Cardiac fibroblast (primary cell): ENCODE results near the gene FBXL13.
A peak's percentile ranks its signal among the peaks of the same experiment; 100 is the strongest.
"Not testable (repeated sequence)": the region's sequence is repeated elsewhere in the genome, so short reads cannot be mapped to it uniquely, and the experiment has no call there.

Experiments used
- DNase-seq, 2 donors: peaks; one replicate each; pipeline versions ENCODE4 v3.0.0 to v3.0.0-alpha.2; 2010; ENCODE audit warnings: low read depth in 2 of 2
- H3K4me3 ChIP-seq, 2 donors: replicated peaks in 1 of 2; 1 replicate in 1 of 2; 2 replicates in 1 of 2; pipeline ENCODE4 v1.5.1; 2011; ENCODE audit warnings: low read depth in 2 of 2, low read length in 2 of 2, mild to moderate bottlenecking in 2 of 2, moderate library complexity in 1 of 2
- TF ChIP-seq, protein P1 (sequence below): IDR thresholded peaks from one replicate; pipeline ENCODE4 v1.5.1; 2011; ENCODE audit warnings: low read depth, mild to moderate bottlenecking, low read length, inconsistent platforms

Gene FBXL13

DNA sequence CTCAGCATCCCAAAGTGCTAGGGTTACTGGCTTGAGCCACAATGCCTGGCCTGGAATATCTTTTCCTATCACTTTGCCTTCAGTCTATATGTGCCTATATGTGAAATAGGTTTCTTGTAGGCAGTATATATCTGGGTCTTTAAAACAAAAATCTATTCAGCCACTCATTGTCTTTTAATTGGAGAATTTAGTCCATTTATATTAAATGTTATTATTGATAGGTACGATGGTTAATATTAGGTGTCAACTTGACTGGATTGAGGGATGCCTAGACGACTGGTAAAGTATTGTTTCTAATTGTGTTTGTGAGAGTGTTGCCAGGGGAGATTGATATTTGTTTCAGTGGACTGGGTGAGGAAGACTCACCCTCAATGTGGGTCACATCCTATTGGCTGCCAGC, 73.4 kb downstream of the FBXL13 start:
- DNase-seq = no peak
- no peak overlapping the region for H3K4me3 ChIP-seq
- TF ChIP-seq, protein P1, sequence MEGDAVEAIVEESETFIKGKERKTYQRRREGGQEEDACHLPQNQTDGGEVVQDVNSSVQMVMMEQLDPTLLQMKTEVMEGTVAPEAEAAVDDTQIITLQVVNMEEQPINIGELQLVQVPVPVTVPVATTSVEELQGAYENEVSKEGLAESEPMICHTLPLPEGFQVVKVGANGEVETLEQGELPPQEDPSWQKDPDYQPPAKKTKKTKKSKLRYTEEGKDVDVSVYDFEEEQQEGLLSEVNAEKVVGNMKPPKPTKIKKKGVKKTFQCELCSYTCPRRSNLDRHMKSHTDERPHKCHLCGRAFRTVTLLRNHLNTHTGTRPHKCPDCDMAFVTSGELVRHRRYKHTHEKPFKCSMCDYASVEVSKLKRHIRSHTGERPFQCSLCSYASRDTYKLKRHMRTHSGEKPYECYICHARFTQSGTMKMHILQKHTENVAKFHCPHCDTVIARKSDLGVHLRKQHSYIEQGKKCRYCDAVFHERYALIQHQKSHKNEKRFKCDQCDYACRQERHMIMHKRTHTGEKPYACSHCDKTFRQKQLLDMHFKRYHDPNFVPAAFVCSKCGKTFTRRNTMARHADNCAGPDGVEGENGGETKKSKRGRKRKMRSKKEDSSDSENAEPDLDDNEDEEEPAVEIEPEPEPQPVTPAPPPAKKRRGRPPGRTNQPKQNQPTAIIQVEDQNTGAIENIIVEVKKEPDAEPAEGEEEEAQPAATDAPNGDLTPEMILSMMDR = no peak

DNA sequence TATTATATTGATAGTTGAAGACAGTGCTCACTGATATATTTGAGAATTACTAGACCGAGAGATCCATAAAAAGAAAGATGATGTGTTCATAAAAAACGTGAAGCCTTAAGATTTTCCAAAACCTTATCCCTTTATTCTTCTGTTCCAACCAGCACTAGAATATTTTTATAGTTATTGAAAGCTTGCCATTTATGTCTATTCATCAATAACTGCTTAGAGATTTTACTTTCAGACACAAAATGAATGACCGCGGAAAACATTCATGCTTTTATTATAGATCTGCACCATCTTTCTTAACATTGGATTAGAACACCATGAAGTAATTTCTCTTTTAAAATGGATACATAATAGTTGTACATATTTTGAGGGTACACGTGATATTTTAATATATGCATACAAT, 77.6 kb downstream of the FBXL13 start:
- TF ChIP-seq, protein P1 = no peak
- no peak overlapping the region for H3K4me3 ChIP-seq
- DNase-seq = no peak

DNA sequence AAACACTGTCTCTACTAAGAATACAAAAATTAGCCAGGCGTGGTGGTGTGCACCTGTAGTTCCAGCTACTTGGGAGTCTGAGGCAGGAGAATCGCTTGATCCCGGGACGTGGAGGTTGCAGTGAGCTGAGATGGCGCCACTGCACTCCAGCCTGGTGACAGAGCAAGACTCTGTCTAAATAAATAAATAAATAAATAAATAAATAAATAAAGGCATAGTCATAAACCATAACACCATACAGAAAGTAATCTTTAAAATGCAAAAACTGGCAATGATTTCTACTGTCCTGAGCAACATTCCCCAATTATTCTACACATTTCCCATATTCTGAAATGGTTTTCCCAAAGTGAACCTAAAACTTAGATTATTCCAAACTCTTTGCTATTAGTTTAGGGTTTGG, 79.0 kb downstream of the FBXL13 start:
- DNase-seq, H3K4me3 ChIP-seq: not testable (repeated sequence)

DNA sequence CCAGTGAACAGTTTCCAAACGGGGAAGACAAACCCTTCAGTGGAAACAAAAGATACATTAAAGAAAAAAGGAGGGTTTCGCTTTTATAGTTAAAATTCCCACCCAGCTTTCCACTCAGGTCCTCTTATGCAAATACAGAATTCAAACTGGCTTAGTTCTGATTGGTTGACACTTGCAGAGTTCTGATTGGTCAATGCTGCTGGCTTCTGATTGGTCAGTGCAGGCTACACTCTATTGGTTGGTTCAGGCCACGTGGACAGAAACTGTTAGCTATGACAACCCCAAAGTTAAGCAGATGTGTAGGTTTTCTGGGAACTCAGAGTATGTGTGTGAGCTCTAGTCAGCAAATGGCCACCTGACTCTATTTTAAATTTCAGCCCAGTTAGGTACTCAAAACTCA, 80.0 kb downstream of the FBXL13 start:
- TF ChIP-seq, protein P1 = no peak
- H3K4me3 ChIP-seq = no peak overlapping the region
- no peak for DNase-seq

DNA sequence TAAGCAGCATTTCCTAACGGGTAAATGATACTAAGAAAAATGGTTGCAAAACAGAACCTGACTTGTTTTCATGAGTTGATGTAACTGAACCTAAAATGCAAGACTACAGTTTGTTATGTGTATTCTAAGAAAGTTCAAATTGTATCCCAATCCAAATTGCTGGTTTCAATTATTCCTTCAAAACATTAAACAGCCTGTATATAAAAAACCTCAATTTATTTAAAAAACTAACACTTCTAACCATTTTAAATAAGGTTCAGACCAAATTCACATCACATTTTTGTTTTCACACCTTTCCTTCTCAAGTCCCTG, 80.9 kb downstream of the FBXL13 start:
- no peak overlapping the region for H3K4me3 ChIP-seq
- TF ChIP-seq, protein P1 = no peak
- DNase-seq = no peak

DNA sequence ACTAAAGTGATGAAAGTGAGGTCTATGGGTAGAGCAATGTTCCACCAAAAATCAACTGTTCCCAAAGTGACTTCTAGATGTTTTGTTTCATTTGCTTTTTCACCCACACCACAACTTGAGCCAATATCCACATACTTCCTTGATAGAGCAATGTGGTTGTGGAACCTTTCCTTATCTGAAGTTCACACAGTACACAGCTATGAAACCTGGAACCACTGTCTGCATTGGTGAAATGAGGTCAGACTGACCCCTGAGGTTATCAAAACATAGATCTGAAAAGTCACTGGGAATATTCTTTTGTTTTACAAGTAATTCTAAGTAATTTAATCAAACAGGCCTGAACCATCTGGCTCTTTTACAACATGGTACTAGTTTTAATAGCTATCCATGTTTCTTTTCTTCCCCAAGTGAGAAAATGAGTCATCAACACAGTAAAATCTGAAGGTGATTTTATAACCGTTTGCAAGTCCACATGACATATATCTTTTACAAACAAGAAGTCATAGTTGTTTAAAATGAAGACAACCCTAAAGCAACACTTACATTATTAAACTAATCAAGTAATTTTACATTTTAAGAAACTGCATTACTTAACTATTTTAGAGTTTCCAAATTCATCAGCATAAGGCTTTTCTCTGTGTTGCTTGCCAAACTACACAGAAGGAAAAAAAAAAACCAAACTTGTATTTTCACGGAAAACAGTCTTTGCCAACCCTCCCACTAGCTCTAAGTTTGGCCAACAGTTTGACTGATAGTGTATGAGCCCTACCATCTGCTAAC, 81.5 kb downstream of the FBXL13 start:
- TF ChIP-seq, protein P1 = no peak
- peak; percentile 82 to 96 for DNase-seq
- H3K4me3 ChIP-seq = no peak overlapping the region

DNA sequence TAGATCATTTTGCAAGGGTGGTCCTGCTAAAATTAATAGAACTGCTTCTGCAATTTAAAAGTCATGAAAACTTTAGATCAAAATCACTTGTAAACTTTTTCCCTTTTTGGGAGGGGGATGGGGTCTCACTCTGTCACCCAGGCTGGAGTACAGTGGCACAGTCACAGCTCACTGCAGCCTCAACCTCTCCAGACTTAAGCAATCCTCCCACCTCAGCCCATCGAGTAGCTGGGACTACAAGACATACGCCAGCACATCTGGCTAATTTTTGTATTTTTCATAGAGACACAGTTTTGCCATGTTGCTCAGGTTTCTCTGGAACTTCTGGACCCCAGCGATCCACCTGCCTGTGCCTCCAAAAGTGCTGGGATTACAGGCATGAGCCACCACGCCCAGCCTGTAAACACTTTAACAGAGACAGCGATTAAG, 82.1 kb downstream of the FBXL13 start:
- TF ChIP-seq, protein P1 = no peak
- DNase-seq = no peak

More for the DNA sequence above, 82.1 kb downstream of the FBXL13 start:
- no peak overlapping the region for H3K4me3 ChIP-seq
